ENCODE data around the gene SLIT2. TPM values are rescaled to one million over a fixed set of nuclear protein-coding genes. Genes with fewer than 3 reads are reported as not detected.

The SLIT2 gene
- total RNA-seq, 1 experiment from 2014 or later: 3.8 TPM

GRCh38 chr4:20279381-20279780, 27.7 kb downstream of the SLIT2 start:
- no peak for DNase-seq
- Mint-ChIP-seq H3K4me1 (ENCODE audit: low read depth, unreplicated experiment) (no peaks in the 10 kb centered on the region), H3K9me3 (ENCODE audit: low read depth, unreplicated experiment) (no peaks in the 10 kb centered on the region), H3K27ac (ENCODE audit: unreplicated experiment) (no peak overlapping the region), H3K27me3 (ENCODE audit: unreplicated experiment) (no peaks in the 10 kb centered on the region), H3K4me3 (ENCODE audit: low read depth, unreplicated experiment) (no peak overlapping the region), H3K36me3 (ENCODE audit: insufficient read depth, unreplicated experiment) (no peaks in the 10 kb centered on the region)
- TF ChIP-seq, protein P1, sequence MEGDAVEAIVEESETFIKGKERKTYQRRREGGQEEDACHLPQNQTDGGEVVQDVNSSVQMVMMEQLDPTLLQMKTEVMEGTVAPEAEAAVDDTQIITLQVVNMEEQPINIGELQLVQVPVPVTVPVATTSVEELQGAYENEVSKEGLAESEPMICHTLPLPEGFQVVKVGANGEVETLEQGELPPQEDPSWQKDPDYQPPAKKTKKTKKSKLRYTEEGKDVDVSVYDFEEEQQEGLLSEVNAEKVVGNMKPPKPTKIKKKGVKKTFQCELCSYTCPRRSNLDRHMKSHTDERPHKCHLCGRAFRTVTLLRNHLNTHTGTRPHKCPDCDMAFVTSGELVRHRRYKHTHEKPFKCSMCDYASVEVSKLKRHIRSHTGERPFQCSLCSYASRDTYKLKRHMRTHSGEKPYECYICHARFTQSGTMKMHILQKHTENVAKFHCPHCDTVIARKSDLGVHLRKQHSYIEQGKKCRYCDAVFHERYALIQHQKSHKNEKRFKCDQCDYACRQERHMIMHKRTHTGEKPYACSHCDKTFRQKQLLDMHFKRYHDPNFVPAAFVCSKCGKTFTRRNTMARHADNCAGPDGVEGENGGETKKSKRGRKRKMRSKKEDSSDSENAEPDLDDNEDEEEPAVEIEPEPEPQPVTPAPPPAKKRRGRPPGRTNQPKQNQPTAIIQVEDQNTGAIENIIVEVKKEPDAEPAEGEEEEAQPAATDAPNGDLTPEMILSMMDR (IDR thresholded peaks at IDR 0.05; ENCODE audit: unreplicated experiment): no peak
- CTCF ChIA-PET: no interaction called here
- intact Hi-C loops (cut with micrococcal nuclease; ENCODE audit: unreplicated experiment): no loop called here
- BruUV-seq (replicated peaks): no TSS peak

- no peak overlapping the region for H3K27ac Mint-ChIP-seq (ENCODE audit: unreplicated experiment)
- no peaks in the 10 kb centered on the region for H3K36me3 Mint-ChIP-seq (ENCODE audit: insufficient read depth, unreplicated experiment)
- H3K4me3 Mint-ChIP-seq (ENCODE audit: low read depth, unreplicated experiment): no peak overlapping the region
- no peaks in the 10 kb centered on the region for H3K27me3 Mint-ChIP-seq (ENCODE audit: unreplicated experiment)
- DNase-seq: no peak
- H3K9me3 Mint-ChIP-seq (ENCODE audit: low read depth, unreplicated experiment): no peaks in the 10 kb centered on the region
- TF ChIP-seq, protein P1 (IDR thresholded peaks at IDR 0.05; ENCODE audit: unreplicated experiment): no peak
- CTCF ChIA-PET: no interaction called here
- intact Hi-C loops (cut with micrococcal nuclease; ENCODE audit: unreplicated experiment): no loop called here
- no peaks in the 10 kb centered on the region for H3K4me1 Mint-ChIP-seq (ENCODE audit: low read depth, unreplicated experiment)
- no TSS peak for BruUV-seq (replicated peaks)
These were observed 29.7 kb downstream of the SLIT2 start for GRCh38 chr4:20281453-20281852.

GRCh38 chr4:20283039-20283438, 31.3 kb downstream of the SLIT2 start:
- no peak overlapping the region for H3K27ac Mint-ChIP-seq (ENCODE audit: unreplicated experiment)
- no peaks in the 10 kb centered on the region for H3K36me3 Mint-ChIP-seq (ENCODE audit: insufficient read depth, unreplicated experiment)
- no peaks in the 10 kb centered on the region for H3K4me1 Mint-ChIP-seq (ENCODE audit: low read depth, unreplicated experiment)
- H3K27me3 Mint-ChIP-seq (ENCODE audit: unreplicated experiment): no peaks in the 10 kb centered on the region
- H3K4me3 Mint-ChIP-seq (ENCODE audit: low read depth, unreplicated experiment): no peak overlapping the region
- TF ChIP-seq, protein P1 (IDR thresholded peaks at IDR 0.05; ENCODE audit: unreplicated experiment): no peak
- DNase-seq: no peak
- no TSS peak for BruUV-seq (replicated peaks)
- intact Hi-C loops (cut with micrococcal nuclease; ENCODE audit: unreplicated experiment): no loop called here
- no peaks in the 10 kb centered on the region for H3K9me3 Mint-ChIP-seq (ENCODE audit: low read depth, unreplicated experiment)
- CTCF ChIA-PET: no interaction called here

DNA sequence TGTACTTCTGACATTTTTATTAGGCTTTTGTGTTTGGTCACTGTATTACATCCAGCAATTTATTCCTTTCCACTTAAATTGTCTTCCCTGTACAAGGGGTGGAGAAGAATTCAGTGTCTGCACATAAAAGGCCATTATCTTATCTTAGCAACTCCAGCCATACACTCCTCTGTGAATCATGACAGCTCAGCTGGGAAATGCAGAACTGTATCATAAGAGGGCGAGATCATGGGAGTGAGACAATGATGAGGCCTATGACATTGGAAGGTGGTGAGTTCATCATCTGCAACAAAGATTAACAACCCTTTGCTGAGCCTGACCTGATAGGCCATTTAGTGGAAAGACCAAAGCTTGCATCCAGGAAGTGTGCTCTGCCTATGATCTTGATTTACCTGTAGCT, 33.3 kb downstream of the SLIT2 start:
- no peaks in the 10 kb centered on the region for H3K9me3 Mint-ChIP-seq (ENCODE audit: low read depth, unreplicated experiment)
- H3K4me3 Mint-ChIP-seq (ENCODE audit: low read depth, unreplicated experiment): no peak overlapping the region
- TF ChIP-seq, protein P1 (IDR thresholded peaks at IDR 0.05; ENCODE audit: unreplicated experiment): no peak
- CTCF ChIA-PET: no interaction called here
- intact Hi-C loops (cut with micrococcal nuclease; ENCODE audit: unreplicated experiment): no loop called here
- H3K4me1 Mint-ChIP-seq (ENCODE audit: low read depth, unreplicated experiment): peaks cover 9% of the 10 kb centered on the region
- H3K27me3 Mint-ChIP-seq (ENCODE audit: unreplicated experiment): no peaks in the 10 kb centered on the region
- no TSS peak for BruUV-seq (replicated peaks)
- no peak for DNase-seq
- no peak overlapping the region for H3K27ac Mint-ChIP-seq (ENCODE audit: unreplicated experiment)
- no peaks in the 10 kb centered on the region for H3K36me3 Mint-ChIP-seq (ENCODE audit: insufficient read depth, unreplicated experiment)

DNA sequence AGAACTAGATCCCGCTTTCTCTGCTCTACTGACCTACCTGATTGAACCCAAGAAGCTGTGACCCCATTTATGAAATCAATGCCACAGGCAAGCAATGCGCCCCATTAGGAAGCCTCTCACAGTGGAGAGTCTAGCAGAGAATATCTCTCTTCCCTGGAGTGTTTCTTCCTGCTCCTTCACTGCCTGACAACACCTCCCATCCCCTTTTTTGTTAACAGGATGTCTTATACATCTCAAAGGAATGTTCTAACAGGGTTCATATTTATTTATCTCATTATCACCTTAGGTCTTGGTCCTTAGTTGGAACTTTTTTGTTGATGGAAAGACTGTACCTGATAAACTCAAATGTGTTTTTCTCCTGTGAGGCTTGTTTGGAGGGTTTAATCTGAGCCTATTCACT, 35.5 kb downstream of the SLIT2 start:
- Mint-ChIP-seq H3K9me3 (ENCODE audit: low read depth, unreplicated experiment) (no peaks in the 10 kb centered on the region), H3K4me1 (ENCODE audit: low read depth, unreplicated experiment) (peaks cover 9% of the 10 kb centered on the region), H3K27ac (ENCODE audit: unreplicated experiment) (no peak overlapping the region), H3K36me3 (ENCODE audit: insufficient read depth, unreplicated experiment) (no peaks in the 10 kb centered on the region), H3K4me3 (ENCODE audit: low read depth, unreplicated experiment) (no peak overlapping the region), H3K27me3 (ENCODE audit: unreplicated experiment) (no peaks in the 10 kb centered on the region)
- intact Hi-C loops (cut with micrococcal nuclease; ENCODE audit: unreplicated experiment): no loop called here
- no peak for DNase-seq
- no TSS peak for BruUV-seq (replicated peaks)
- TF ChIP-seq, protein P1 (IDR thresholded peaks at IDR 0.05; ENCODE audit: unreplicated experiment): no peak
- CTCF ChIA-PET: no interaction called here

Measured in Calu3 (cell line).